GM11168 (cell line): Measurements from ENCODE around the gene FSD1L.
"Not testable (repeated sequence)": the region's sequence is repeated elsewhere in the genome, so short reads cannot be mapped to it uniquely, and the experiment has no call there.

Source experiments
- in situ Hi-C: fragments of 300-500 bp; cut with MboI; formaldehyde crosslinking; loops from one replicate; pipeline ENCODE4 v1.12.0; 2022; ENCODE audit warnings: low sequenced_read_pairs; ENCODE audit not compliant: unreplicated experiment

FSD1L gene

GRCh38 chr9:105522618-105523385 is 75.0 kb downstream of the FSD1L start:
- in situ Hi-C loops, result not testable (repeated sequence)

- in situ Hi-C loops, result no loop called here
These were observed 83.7 kb downstream of the FSD1L start for GRCh38 chr9:105531530-105531929.

- in situ Hi-C loops, result no loop called here
These were observed 88.3 kb downstream of the FSD1L start for GRCh38 chr9:105535920-105536668.

GRCh38 chr9:105539452-105539851 is 91.6 kb downstream of the FSD1L start:
- in situ Hi-C loops, result no loop called here

GRCh38 chr9:105541838-105542237 is 94.0 kb downstream of the FSD1L start:
- in situ Hi-C loops, result no loop called here

- in situ Hi-C loops, result no loop called here
These were observed 106.2 kb downstream of the FSD1L start for GRCh38 chr9:105554042-105554441.

- in situ Hi-C loops, result no loop called here
These were observed 110.2 kb downstream of the FSD1L start, which contains the start of gene FKTN for GRCh38 chr9:105557804-105558610. TSS of gene FKTN (plus strand) at chr9:105558131. CDS start at chr9:105575033, 16,902 bp downstream.

GRCh38 chr9:105572455-105572854 is 124.6 kb downstream of the FSD1L start:
- in situ Hi-C loops, result no loop called here

GRCh38 chr9:105579952-105580351 is 132.1 kb downstream of the FSD1L start:
- in situ Hi-C loops, result not testable (repeated sequence)

- in situ Hi-C loops, result not testable (repeated sequence)
These were observed 133.7 kb downstream of the FSD1L start for GRCh38 chr9:105581550-105581949.

- in situ Hi-C loops, result no loop called here
These were observed 145.3 kb downstream of the FSD1L start for GRCh38 chr9:105593145-105593544.
